IMR-90 (cell line): ENCODE measurements around the gene APC. TPM values are rescaled to one million over a fixed set of nuclear protein-coding genes. Genes with fewer than 3 reads are reported as not detected.

Experiments used
- ATAC-seq: fragments of 200-7000 bp; cut with Tn5 transposase; 2 replicates; pipeline ENCODE4 v1.9.1; 2020; ENCODE audit warnings: low read depth, mild to moderate bottlenecking, moderate library complexity
- BruUV-seq: library from RNA; stranded (reverse); fragments of 400-500 nt; replicated peaks from 2 replicates; lab custom pipeline; 2021; lab: Mats Ljungman, UMichigan
- CTCF ChIA-PET: fragments of 300-600 bp; formaldehyde crosslinking; extraction: SDS; loops from one replicate; lab custom pipeline; 2021; ENCODE audit warnings: antibody characterized with exemption; lab: Yijun Ruan, JAX
- POLR2A ChIA-PET: fragments of 300-600 bp; sonication (Branson Sonifier 250); formaldehyde crosslinking; loops from one replicate; lab custom pipeline; 2022; ENCODE audit warnings: antibody characterized with exemption; ENCODE audit not compliant: unreplicated experiment; lab: Charles Lee
- DNase-seq: peaks from one replicate; pipeline ENCODE4 v3.0.0; 2013
- H2AFZ ChIP-seq: replicated peaks from 2 replicates; pipeline ENCODE3; 2013; ENCODE audit warnings: low read length, mild to moderate bottlenecking; ENCODE audit not compliant: poor library complexity
- H2AK5ac ChIP-seq: 2 replicates; pipeline ENCODE4 v1.6.1; 2013; ENCODE audit warnings: low read depth, low read length, inconsistent platforms
- H2AK9ac ChIP-seq: replicated peaks from 2 replicates; pipeline ENCODE3; 2013; ENCODE audit warnings: mild to moderate bottlenecking, low read depth, low read length, moderate library complexity; ENCODE audit not compliant: poor library complexity
- H2BK120ac ChIP-seq: 2 replicates; pipeline ENCODE4 v1.6.1; 2013; ENCODE audit warnings: low read depth, low read length, inconsistent platforms
- H2BK15ac ChIP-seq: 3 replicates; pipeline ENCODE4 v1.6.1; 2013; ENCODE audit warnings: low read depth, low read length, inconsistent platforms
- H2BK20ac ChIP-seq: 2 replicates; pipeline ENCODE4 v1.6.1; 2013; ENCODE audit warnings: low read depth, mild to moderate bottlenecking, inconsistent platforms, low read length, moderate library complexity
- H2BK5ac ChIP-seq: 2 replicates; pipeline ENCODE4 v1.6.1; 2013; ENCODE audit warnings: mild to moderate bottlenecking, low read depth, low read length, inconsistent platforms; ENCODE audit not compliant: poor library complexity, severe bottlenecking
- H3K14ac ChIP-seq: replicated peaks from 2 replicates; pipeline ENCODE4 v1.6.1; 2013; ENCODE audit warnings: low read depth, low read length, inconsistent platforms
- H3K18ac ChIP-seq: 2 replicates; pipeline ENCODE4 v1.6.1; 2013; ENCODE audit warnings: low read depth, low read length, control low read depth
- H3K23ac ChIP-seq: 2 replicates; pipeline ENCODE4 v1.6.1; 2013; ENCODE audit warnings: low read depth, low read length, inconsistent platforms
- H3K27ac ChIP-seq: 2 replicates; pipeline ENCODE4 v1.5.1; 2013; ENCODE audit warnings: mild to moderate bottlenecking, control low read depth, low read length; ENCODE audit not compliant: insufficient read depth
- H3K27me3 ChIP-seq: 2 replicates; pipeline ENCODE4 v1.6.1; 2013; ENCODE audit warnings: low read length; ENCODE audit not compliant: control insufficient read depth, insufficient read depth
- H3K36me3 ChIP-seq: 2 replicates; pipeline ENCODE4 v1.6.1; 2013; ENCODE audit warnings: low read length, mixed read lengths; ENCODE audit not compliant: control insufficient read depth, insufficient read depth
- H3K4ac ChIP-seq: 2 replicates; pipeline ENCODE4 v1.6.1; 2013; ENCODE audit warnings: low read depth, low read length, inconsistent platforms
- H3K4me1 ChIP-seq: 2 replicates; pipeline ENCODE4 v1.6.1; 2013; ENCODE audit warnings: low read length, mixed read lengths; ENCODE audit not compliant: control insufficient read depth, insufficient read depth
- H3K4me2 ChIP-seq: 2 replicates; pipeline ENCODE4 v1.6.1; 2013; ENCODE audit warnings: low read depth, mild to moderate bottlenecking, control low read depth, low read length, moderate library complexity
- H3K4me3 ChIP-seq: 2 replicates; pipeline ENCODE4 v1.5.1; 2013; ENCODE audit warnings: low read depth, mild to moderate bottlenecking, control low read depth, low read length, moderate library complexity; ENCODE audit not compliant: insufficient read depth
- H3K56ac ChIP-seq: 2 replicates; pipeline ENCODE4 v1.6.1; 2013; ENCODE audit warnings: low read length, inconsistent platforms; ENCODE audit not compliant: insufficient read depth; ENCODE audit errors: extremely low read depth
- H3K79me1 ChIP-seq, 2 experiments: 2 replicates each; pipeline ENCODE4 v1.6.1; 2013; ENCODE audit warnings: low read length in 2 of 2, inconsistent platforms in 1 of 2, low read depth in 1 of 2
- H3K9ac ChIP-seq: 2 replicates; pipeline ENCODE4 v1.6.1; 2013; ENCODE audit warnings: low read depth, low read length, control low read depth
- H3K9me1 ChIP-seq: 2 replicates; pipeline ENCODE4 v1.6.1; 2013; ENCODE audit warnings: low read length, inconsistent platforms; ENCODE audit not compliant: insufficient read depth
- H3K9me3 ChIP-seq: 2 replicates; pipeline ENCODE4 v1.6.1; 2013; ENCODE audit warnings: low read length; ENCODE audit not compliant: control insufficient read depth, insufficient read depth
- H4K20me1 ChIP-seq: 2 replicates; pipeline ENCODE4 v1.6.1; 2013; ENCODE audit warnings: low read length, inconsistent platforms; ENCODE audit not compliant: insufficient read depth
- H4K5ac ChIP-seq: 2 replicates; pipeline ENCODE4 v1.6.1; 2013; ENCODE audit warnings: mild to moderate bottlenecking, low read depth, low read length, control low read depth
- H4K8ac ChIP-seq, 2 experiments: 2 replicates each; pipeline ENCODE4 v1.6.1; 2013; ENCODE audit warnings: low read depth in 2 of 2, low read length in 2 of 2, control low read depth in 1 of 2, inconsistent platforms in 1 of 2
- H4K91ac ChIP-seq: 2 replicates; pipeline ENCODE4 v1.6.1; 2013; ENCODE audit warnings: low read depth, low read length, inconsistent platforms; ENCODE audit not compliant: insufficient read depth
- BHLHE40 ChIP-seq: fragments of 150-350 bp; IDR thresholded peaks from 2 replicates; pipeline ENCODE4 v1.6.1; 2016; ENCODE audit warnings: mild to moderate bottlenecking, low read depth, low read length
- CEBPB ChIP-seq: IDR thresholded peaks from 2 replicates; pipeline ENCODE4 v1.6.1; 2012; ENCODE audit warnings: low read depth, low read length, improper control_type of control experiment
- CHD1 ChIP-seq: IDR thresholded peaks from 2 replicates; pipeline ENCODE4 v1.6.1; 2012; ENCODE audit warnings: low read depth, low read length, improper control_type of control experiment
- CTCF ChIP-seq: conservative IDR thresholded peaks from 2 replicates; pipeline ENCODE4 v1.5.1; 2012; ENCODE audit warnings: mild to moderate bottlenecking, low read depth, low read length, improper control_type of control experiment
- ELK1 ChIP-seq: fragments of 150-350 bp; IDR thresholded peaks from 2 replicates; pipeline ENCODE4 v1.6.1; 2016; ENCODE audit warnings: low read depth, mild to moderate bottlenecking, low read length, moderate library complexity, borderline replicate concordance
- FOS ChIP-seq: fragments of 150-350 bp; IDR thresholded peaks from 2 replicates; pipeline ENCODE4 v1.6.1; 2016; ENCODE audit warnings: low read depth, low read length
- NFE2L2 ChIP-seq: fragments of 150-350 bp; IDR thresholded peaks from 2 replicates; pipeline ENCODE4 v1.6.1; 2016; ENCODE audit warnings: low read depth, mild to moderate bottlenecking, low read length
- POLR2A ChIP-seq: IDR thresholded peaks from 2 replicates; pipeline ENCODE4 v1.6.1; 2012; ENCODE audit warnings: mild to moderate bottlenecking, low read depth, low read length
- RFX5 ChIP-seq: IDR thresholded peaks from 2 replicates; pipeline ENCODE4 v1.8.0; 2012; ENCODE audit warnings: low read depth, mild to moderate bottlenecking, low read length, moderate library complexity
- SMC3 ChIP-seq: fragments of 150-350 bp; IDR thresholded peaks from 2 replicates; pipeline ENCODE4 v1.6.1; 2016; ENCODE audit warnings: low read depth, mild to moderate bottlenecking, antibody characterized with exemption, low read length, moderate library complexity
- WGBS, 2 experiments: methylation state at CpG; one replicate each; pipeline versions ENCODE4 v1.1.5 to v1.1.7; 2013; ENCODE audit warnings: missing lambda C conversion rate in 2 of 2; ENCODE audit not compliant: insufficient read length in 1 of 2; ENCODE audit errors: extremely low coverage in 2 of 2; 5-methylcytosine and 5-hydroxymethylcytosine counted together
- dilution Hi-C: fragments of 300-500 bp; cut with HindIII; formaldehyde crosslinking; loops from one replicate; pipeline ENCODE4 v1.14.3; 2018; ENCODE audit warnings: low sequenced_read_pairs; ENCODE audit not compliant: unreplicated experiment
- in situ Hi-C: fragments of 300-500 bp; cut with MboI; formaldehyde crosslinking; loops from 3 replicates; pipeline ENCODE4 v1.14.3; 2019; ENCODE audit warnings: low sequenced_read_pairs, inconsistent platforms, mixed read lengths
- intact Hi-C: fragments of 100-400 bp; cut with micrococcal nuclease; formaldehyde crosslinking; loops from 2 replicates; pipeline ENCODE4 v1.10.0; 2022
- polyA plus RNA-seq, 3 experiments: library from polyadenylated mRNA; depleted of rRNA; stranded (reverse); fragments of >200 nt; gene quantifications; 2 replicates each; pipeline ENCODE4 v1.2.3, GENCODE V29; 2012; ENCODE audit warnings: low replicate concordance in 1 of 3
- total RNA-seq: library from RNA; depleted of rRNA; stranded (reverse); fragments of >200 nt; gene quantifications from 2 replicates; pipeline ENCODE4 v1.2.3, GENCODE V29; 2012
- TF ChIP-seq, protein P1 (sequence below): fragments of 150-350 bp; IDR thresholded peaks from 2 replicates; pipeline ENCODE4 v1.6.1; 2017; ENCODE audit warnings: mild to moderate bottlenecking, antibody characterized with exemption, low read length, low read depth

The APC gene
- total and polyA plus RNA-seq, 2 of the 4 experiments (the other 2 are of a cell fraction): 7.3 to 58.4 TPM

DNA sequence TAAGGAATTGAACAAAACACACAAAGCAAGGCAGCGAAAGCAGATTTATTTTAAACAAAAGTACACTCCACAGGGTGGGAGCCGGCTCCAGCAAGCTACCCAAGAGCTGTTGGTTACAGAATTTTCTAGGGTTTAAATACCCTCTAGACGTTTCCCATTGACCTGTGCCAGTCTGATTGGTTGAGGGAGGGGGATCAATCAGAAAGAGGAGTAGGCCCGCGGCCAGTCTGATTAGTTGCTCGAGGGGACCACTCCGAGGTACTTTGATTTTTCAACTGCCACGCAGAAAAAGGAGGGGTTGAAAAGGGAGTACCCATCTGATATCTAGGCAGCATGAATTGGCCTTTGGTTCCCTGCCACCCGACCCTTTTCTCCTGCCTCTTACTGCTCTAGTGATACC lies 124.4 kb downstream of the APC start (continued):
- no peak for TF ChIP-seq RFX5
- no peak for TF ChIP-seq ELK1
- TF ChIP-seq FOS: no peak
- no peak for TF ChIP-seq NFE2L2
- TF ChIP-seq BHLHE40: no peak

DNA sequence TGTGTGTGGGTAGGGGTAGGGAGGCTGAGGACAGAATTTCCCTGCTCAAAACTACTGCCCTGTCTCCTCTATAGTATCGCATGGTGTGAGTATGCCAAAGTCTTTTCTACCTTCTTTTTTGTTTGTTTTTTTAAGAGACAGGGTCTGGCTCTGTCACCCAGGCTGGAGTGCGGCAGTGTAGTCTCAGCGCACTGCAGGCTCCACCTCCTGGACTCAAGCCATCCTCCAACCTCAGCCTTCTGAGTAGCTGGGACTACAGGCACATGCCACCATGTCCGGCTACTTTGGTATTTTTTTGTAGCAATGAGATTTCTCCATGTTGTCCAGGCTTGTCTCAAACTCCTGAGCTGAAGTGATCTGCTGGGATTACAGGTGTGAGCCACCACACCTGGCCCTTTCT lies 125.9 kb downstream of the APC start:
- H3K9ac ChIP-seq: no peak overlapping the region
- CTCF ChIA-PET: no interaction called here

More for the DNA sequence above, 125.9 kb downstream of the APC start:
- peaks cover 12 to 45% of the 10 kb centered on the region in 2 experiments for H3K79me1 ChIP-seq
- POLR2A ChIA-PET: no interaction called here
- TF ChIP-seq RFX5 (no peak), POLR2A (no peak), BHLHE40 (no peak), CEBPB (no peak), CTCF (no peak), SMC3 (no peak), CHD1 (no peak)
- TF ChIP-seq, protein P1, sequence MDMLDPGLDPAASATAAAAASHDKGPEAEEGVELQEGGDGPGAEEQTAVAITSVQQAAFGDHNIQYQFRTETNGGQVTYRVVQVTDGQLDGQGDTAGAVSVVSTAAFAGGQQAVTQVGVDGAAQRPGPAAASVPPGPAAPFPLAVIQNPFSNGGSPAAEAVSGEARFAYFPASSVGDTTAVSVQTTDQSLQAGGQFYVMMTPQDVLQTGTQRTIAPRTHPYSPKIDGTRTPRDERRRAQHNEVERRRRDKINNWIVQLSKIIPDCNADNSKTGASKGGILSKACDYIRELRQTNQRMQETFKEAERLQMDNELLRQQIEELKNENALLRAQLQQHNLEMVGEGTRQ: no peak
- no peak overlapping the region for H2AK9ac ChIP-seq
- H4K5ac ChIP-seq: no peak overlapping the region
- no peak overlapping the region for H3K18ac ChIP-seq
- DNase-seq (no peak), ATAC-seq (no peak)
- dilution Hi-C loops: no loop called here
- no peak overlapping the region for H4K91ac ChIP-seq
- H2BK20ac ChIP-seq: no peak overlapping the region
- H3K4me1 ChIP-seq: peaks cover 2% of the 10 kb centered on the region; the same call in 1 of the 2 replicates
- H3K14ac ChIP-seq: no peak overlapping the region
- intact Hi-C loops: no loop called here
- H2BK5ac ChIP-seq: no peak overlapping the region
- no peak overlapping the region for H3K4ac ChIP-seq
- no peak overlapping the region for H2AK5ac ChIP-seq
- no peak overlapping the region for H2BK120ac ChIP-seq
- no peak overlapping the region for H3K23ac ChIP-seq
- H3K9me3 ChIP-seq: no peaks in the 10 kb centered on the region
- H2BK15ac ChIP-seq: no peak overlapping the region
- H3K56ac ChIP-seq: no peak overlapping the region
- H2AFZ ChIP-seq: no peak overlapping the region
- H3K36me3 ChIP-seq: peaks cover 21% of the 10 kb centered on the region
- no CpG with 5 or more reads among the region's 4 CpGs for WGBS, 2 experiments
- H3K27me3 ChIP-seq: no peaks in the 10 kb centered on the region
- H3K4me3 ChIP-seq: no peak overlapping the region
- H4K8ac ChIP-seq: no peak overlapping the region
- no peak overlapping the region for H3K27ac ChIP-seq
- H4K20me1 ChIP-seq: peaks cover 21% of the 10 kb centered on the region; the same call in 1 of the 2 replicates
- peaks cover 5% of the 10 kb centered on the region; the same call in 1 of the 2 replicates for H3K9me1 ChIP-seq
- BruUV-seq: no TSS peak
- in situ Hi-C loops: no loop called here
- no peak overlapping the region for H3K4me2 ChIP-seq
